Stimulated activated CD4-positive, alpha-beta T cell treated with anti-CD3 and anti-CD28 coated beads, Interleukin-4, amount 100 ng/mL, for 24 hours (primary cell): ENCODE data around the gene RIPOR3.
"Not testable (repeated sequence)": the region's sequence is repeated elsewhere in the genome, so short reads cannot be mapped to it uniquely, and the experiment has no call there.

Experiments
- DNase-seq: peaks from one replicate; pipeline ENCODE4 v3.0.0-alpha.2; 2020

RIPOR3 gene

GRCh38 chr20:50604451-50604850 is 86.9 kb downstream of the RIPOR3 start:
- DNase-seq, result no peak

GRCh38 chr20:50602432-50603088 is 88.8 kb downstream of the RIPOR3 start:
- DNase-seq, result no peak

DNA sequence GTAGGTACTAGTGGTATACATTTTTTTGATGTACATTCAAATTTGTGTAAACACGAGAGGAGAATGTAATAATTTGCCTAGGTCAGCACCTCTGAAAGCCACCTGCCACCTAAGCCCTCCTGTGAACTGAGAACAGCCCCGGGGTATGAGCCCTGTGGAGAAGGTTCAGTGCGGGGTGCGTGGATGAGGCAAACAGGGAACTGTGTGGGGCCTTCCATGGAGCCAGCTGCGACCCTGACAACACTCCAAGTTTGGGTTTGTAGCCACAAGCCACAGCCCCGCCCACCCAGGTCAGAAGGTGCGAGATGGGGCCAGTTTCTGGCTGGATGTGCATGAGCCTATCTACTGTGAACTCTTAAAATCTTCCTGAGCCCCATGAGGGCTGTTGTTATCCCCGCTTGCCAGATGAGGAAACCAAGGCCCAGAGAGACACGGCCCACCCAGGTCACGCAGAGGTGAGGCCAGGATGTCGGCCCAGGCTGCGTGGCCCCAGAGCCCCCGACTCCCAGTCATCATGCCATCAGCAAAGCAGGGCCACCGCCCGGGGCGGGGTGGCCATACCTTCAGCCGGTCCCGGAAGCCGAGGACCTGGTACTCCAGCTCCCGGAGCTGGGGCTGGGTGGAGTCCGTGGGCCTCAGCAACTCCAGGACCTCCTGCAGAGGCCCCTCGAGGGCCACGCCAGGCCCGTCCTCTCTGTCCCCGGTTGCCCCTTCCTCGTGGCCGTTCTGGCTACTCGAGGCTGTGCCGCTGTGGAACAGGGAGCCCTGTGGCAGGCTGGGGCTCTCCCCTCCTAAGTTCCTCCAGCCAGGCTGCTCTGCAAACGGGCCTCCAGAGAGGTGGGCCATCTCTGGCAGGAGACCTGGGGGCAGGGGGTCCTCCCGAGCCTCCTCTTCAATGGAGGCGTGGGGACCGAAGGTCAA is 89.6 kb downstream of the RIPOR3 start:
- DNase-seq, result no peak

DNA sequence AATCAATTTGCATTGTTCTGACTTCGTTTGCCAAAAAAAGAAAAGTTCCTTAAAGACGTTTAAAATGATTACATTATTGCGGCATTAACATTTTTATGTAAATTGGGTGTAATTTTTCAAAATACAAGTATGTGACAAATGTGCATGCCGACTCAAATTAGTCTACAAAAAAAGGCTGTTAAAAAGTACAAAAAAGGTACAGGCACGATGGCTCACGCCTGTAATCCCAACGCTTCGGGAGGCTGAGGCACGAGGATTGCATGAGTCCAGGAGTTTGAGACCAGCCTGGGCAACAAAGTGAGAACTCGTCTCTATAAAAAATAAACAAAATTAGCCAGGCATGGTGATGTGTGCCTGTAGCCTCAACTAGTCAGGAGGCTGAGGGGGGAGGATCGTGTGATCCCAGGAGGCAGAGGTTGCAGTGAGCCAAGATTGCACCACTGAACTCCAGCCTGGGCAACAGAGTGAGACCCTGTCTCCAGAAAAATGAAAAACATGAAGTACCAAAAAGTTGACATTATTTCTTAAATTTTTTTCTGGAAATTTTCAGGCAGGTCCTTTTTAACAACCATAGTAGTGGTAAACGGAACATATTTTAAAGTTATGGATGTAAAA is 91.0 kb downstream of the RIPOR3 start:
- no peak for DNase-seq

- not testable (repeated sequence) for DNase-seq
Measured at GRCh38 chr20:50598768-50599167, 92.6 kb downstream of the RIPOR3 start.

- DNase-seq, result no peak
Measured at GRCh38 chr20:50598074-50598473, 93.3 kb downstream of the RIPOR3 start.

- DNase-seq, result no peak
Measured at GRCh38 chr20:50597406-50597969, 93.9 kb downstream of the RIPOR3 start.

DNA sequence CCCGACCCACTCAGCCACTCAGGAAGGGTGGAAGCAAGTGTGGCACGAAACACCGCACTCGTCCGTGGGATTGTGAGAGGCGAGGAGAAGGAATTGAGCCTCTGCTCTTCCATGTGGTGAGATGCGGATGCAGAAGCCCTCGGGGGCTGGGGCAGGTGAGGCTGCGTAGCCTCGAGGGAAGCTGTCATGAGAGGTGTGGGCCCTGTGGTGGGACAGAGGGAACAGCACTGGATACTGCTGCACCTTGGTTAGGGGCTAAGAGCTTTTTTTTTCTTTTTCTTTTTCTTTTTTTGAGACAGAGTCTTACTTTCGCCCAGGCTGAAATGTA is 94.7 kb downstream of the RIPOR3 start:
- no peak for DNase-seq

DNA sequence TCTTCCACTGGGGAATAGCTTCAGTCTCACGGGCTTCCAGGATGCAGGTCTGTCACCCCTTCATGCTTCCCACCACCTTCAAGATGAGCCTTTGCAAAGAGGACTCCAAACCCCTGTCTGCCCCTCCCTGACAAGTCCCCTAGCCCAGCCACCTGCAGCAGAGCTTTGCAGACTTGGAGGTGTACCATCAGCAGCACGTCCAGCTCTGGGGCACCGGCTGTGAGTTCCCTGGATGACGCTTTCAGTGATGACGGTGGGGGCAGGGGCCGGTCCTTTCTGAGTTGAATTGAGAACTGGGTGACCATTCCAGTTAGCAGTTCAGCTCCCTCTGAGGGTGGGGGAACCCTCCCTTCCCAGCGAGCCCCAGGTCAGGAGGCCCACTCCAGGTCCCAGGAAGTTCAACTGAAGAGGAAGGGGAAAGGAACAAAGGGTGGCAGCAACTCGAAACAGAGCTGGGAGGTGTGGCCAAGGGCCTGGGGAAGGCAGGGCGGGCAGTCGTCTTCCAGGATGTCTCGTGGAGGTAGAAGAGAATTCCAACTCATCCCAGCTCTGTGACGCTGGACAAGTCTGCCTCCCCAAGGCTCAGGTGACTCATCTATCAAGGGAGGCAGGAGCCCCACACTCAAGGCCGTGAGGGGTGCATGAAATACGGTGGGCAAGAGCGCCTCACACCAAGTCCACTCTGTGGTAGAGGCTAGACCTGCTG is 95.2 kb downstream of the RIPOR3 start:
- no peak for DNase-seq

DNA sequence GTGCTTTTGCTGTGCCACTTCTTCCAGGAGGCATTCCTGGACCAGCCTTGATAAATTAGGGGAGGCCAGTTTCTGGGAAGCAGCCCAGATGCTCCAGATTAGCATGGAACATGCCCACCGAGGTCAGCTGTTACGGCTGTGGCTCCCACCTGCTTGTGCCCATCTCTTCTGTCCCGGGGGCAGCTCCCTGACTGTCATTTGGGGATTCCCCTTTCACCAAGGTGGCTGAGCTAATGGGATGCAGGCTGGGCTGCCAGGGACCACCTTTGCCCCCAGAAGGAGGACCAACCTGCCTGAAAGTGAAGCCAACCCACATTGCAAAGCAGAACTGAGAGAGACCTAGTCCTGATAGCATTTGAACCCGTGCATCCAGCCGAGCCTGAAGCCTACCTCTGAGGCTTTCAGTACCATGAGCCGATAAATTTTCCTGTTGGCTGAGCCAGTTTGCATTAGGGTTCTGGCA is 95.9 kb downstream of the RIPOR3 start:
- no peak for DNase-seq

- DNase-seq, result no peak
Measured at GRCh38 chr20:50594591-50595432, 96.5 kb downstream of the RIPOR3 start.

- DNase-seq, result no peak
Measured at GRCh38 chr20:50594231-50594590, 97.1 kb downstream of the RIPOR3 start.

DNA sequence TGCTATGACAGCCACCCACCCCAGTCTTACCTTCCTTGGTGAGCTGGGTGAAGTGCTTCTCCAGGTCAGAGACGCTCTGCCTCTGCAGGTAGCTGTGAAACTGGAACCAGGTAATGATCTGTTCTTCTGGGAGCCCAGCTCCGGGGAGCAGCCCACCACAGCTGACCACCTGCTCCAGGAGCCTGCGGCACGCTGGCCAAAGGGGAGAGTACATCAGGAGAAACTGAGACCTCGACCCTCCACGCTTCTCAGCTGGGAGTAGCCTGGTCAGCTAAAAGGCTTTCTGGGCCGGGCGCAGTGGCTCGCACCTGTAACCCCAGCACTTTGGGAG is 98.4 kb downstream of the RIPOR3 start:
- no peak for DNase-seq

- no peak for DNase-seq
Measured at GRCh38 chr20:50592282-50593004, 98.9 kb downstream of the RIPOR3 start.

DNA sequence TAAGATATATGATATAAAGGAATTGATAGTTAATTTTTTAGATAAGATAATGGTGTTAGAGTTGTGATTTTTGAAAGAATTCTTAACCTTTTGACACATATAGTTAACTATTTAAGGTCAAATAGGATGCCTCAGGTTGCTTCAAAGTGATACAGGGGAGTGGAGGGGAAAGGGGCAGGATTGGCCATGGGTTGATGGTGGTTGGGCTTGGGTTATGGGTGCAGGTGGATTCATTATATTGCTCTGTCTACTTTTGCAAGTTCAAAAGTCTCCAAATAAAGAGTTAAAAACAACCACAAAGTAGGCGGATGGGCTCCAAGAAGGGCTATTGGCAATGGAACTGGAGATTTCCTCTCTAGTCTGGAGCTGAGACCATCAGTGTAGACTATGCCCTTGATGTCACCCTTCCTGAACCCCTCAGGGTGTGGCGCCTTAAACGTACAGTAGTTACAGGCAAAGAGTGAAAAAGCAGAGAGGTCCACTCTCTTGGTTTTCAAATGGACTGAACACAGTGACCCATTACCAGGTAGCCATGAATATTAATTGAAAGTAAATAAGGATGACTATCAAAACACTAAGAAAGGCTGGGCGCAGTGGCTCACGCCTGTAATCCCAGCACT is 100.0 kb downstream of the RIPOR3 start:
- no peak for DNase-seq

- DNase-seq, result no peak
Measured at GRCh38 chr20:50590348-50590664, 101.0 kb downstream of the RIPOR3 start.

DNA sequence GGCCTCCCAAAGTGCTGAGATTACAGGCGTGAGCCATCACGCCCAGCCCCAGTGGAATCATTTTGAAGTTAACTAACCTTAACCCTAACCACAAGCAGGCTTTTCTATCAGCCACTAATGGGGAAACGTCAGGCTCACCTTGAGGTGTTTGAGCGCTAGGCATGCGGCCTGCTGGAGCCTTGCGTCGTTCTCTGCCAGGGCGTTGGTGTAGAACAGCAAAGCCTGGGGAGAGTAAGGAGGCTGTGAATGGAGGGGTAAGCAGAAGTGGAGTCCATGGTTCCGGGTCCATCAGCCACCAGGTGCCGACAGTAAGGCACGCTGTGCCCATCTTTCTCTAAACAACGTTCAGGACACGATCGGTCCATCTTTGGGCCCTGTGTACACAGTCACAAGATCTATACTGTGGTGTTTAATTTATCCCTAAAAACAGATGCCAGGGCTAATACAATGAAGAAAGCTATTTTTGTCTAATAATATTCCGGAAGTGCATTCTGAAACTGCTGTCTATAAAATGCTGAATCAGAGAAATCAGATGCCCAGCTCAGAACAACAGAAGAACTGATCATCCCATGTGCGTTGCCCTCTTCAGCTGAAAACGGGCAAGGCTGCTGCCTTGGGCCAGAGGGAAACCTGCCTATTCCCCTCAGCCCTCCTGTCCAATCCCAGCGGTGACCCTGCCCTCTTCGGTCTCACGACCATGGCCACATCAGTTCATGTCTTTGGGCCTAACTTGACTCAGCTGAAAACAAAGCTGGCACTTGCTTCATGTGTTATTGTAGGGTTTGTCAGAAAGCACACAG is 101.6 kb downstream of the RIPOR3 start:
- no peak for DNase-seq

GRCh38 chr20:50588034-50588736 is 103.2 kb downstream of the RIPOR3 start:
- DNase-seq, result peak; percentile 80

GRCh38 chr20:50587291-50587961 is 103.9 kb downstream of the RIPOR3 start:
- no peak for DNase-seq
